ENCODE measurements around the gene DOCK11. TPM values are rescaled to one million over a fixed set of nuclear protein-coding genes. Genes with fewer than 3 reads are reported as not detected.
A peak's percentile ranks its signal among the peaks of the same experiment; 100 is the strongest.

The DOCK11 gene
- total RNA-seq, 1 experiment from 2014 or later, result 3.0 TPM

DNA sequence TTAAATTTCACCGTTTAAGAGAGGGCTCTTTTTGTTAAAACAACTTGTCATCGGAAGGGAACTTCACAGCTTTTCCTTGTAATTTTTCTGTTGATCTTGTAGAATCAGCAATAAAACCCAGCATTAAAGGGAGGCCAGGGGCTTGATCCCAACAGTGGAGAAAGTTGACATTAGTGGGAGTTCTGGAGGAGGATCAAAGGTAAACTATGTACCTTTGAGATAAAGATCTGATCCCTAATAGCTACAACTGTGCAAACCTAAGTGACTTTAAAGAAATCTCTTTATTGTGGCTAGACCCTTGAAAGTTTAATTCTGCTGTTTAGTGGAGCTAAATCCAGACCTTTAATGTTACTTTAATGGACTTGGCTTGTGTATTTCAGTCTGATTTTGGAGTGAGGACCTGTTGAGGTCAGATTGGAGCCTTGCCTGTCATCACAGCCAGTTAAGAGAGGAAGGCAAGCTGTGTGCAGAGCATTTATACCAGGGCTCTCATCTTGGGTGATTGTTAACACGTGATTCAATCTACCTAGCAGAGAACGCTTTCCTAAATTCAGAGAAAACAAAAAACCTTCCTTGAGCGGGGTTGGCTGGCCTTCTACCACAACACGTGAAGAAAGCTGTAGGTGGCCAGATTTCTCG, 1.7 kb downstream of the DOCK11 start:
- no peaks in the 10 kb centered on the region for H3K4me1 ChIP-seq (ENCODE audit: insufficient read depth, low read length)
- BruUV-seq (replicated peaks), result TSS peak; percentile 32
- H3K27ac ChIP-seq (ENCODE audit: low read length), result no peak overlapping the region
- no peak overlapping the region for H3K9ac ChIP-seq (ENCODE audit: low read length)
- peak overlapping the region; percentile 98 for H3K4me2 ChIP-seq (ENCODE audit: low read length)
- no peaks in the 10 kb centered on the region for H3K9me3 ChIP-seq (ENCODE audit: low read length)
- no peaks in the 10 kb centered on the region for H3K36me3 ChIP-seq (ENCODE audit: low read depth, low read length)
- no peaks in the 10 kb centered on the region for H3K9me2 ChIP-seq (replicated peaks; ENCODE audit: low read length)
- ChIA-PET POLR2A (ENCODE audit: unreplicated experiment) (interaction anchor here (0.6 kb wide), 1 partner anchor 169 kb away, joined by 4 read pairs; no protein-coding TSS in a partner anchor), CTCF (no interaction called here)
- no peaks in the 10 kb centered on the region for H3K27me3 ChIP-seq (ENCODE audit: low read length)
- H2AFZ ChIP-seq (ENCODE audit: low read length), result peak overlapping the region; percentile 99
- intact Hi-C loops (cut with micrococcal nuclease), result no loop called here
- DNase-seq (no peak), ATAC-seq (no peak)
- no peak for TF ChIP-seq CTCF (conservative IDR thresholded peaks at IDR 0.05; ENCODE audit: low read depth, low read length)
- TF ChIP-seq EZH2 (IDR thresholded peaks at IDR 0.05; ENCODE audit: low read length, unreplicated experiment), result no peak
- TF ChIP-seq EZH2phosphoT487 (IDR thresholded peaks at IDR 0.05; ENCODE audit: borderline replicate concordance, low read length), result no peak
- no peaks in the 10 kb centered on the region for H3K79me2 ChIP-seq (ENCODE audit: low read length)
- peak overlapping the region; percentile 81; the same call in 1 of the 2 replicates for H3K4me3 ChIP-seq (ENCODE audit: low read length)
- no peaks in the 10 kb centered on the region for H3F3A ChIP-seq (ENCODE audit: low read length, unreplicated experiment)
- no peaks in the 10 kb centered on the region for H4K20me1 ChIP-seq (ENCODE audit: low read length)

DNA sequence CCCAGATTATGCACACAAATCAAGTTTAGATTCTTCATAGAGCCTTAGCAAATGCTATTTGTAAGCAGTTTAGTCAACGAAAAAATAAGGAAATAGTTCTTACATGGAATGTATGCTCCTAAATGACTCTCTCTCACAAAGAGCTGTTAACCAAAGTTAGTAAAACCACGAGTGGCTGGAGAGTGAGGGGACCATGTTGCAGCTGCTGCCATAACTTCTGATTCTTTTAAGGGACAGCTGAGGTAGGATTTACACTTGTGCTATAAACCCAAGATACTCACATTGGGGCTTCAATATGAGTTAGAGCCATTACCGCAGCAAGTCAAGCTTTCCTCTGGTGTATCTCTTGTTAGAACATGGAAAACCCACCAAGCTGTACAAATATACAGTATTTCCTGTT, 2.7 kb downstream of the DOCK11 start:
- H4K20me1 ChIP-seq (ENCODE audit: low read length), result no peaks in the 10 kb centered on the region
- intact Hi-C loops (cut with micrococcal nuclease), result no loop called here

More for the DNA sequence above, 2.7 kb downstream of the DOCK11 start:
- no peaks in the 10 kb centered on the region for H3K4me1 ChIP-seq (ENCODE audit: insufficient read depth, low read length)
- H3K79me2 ChIP-seq (ENCODE audit: low read length), result no peaks in the 10 kb centered on the region
- H3K36me3 ChIP-seq (ENCODE audit: low read depth, low read length), result no peaks in the 10 kb centered on the region
- ATAC-seq, result no peak
- H3K9me3 ChIP-seq (ENCODE audit: low read length), result no peaks in the 10 kb centered on the region
- H3K27me3 ChIP-seq (ENCODE audit: low read length), result no peaks in the 10 kb centered on the region
- no peak overlapping the region for H3K4me3 ChIP-seq (ENCODE audit: low read length)
- ChIA-PET CTCF (no interaction called here), POLR2A (ENCODE audit: unreplicated experiment) (no interaction called here)
- no peak overlapping the region for H2AFZ ChIP-seq (ENCODE audit: low read length)
- H3F3A ChIP-seq (ENCODE audit: low read length, unreplicated experiment), result no peaks in the 10 kb centered on the region
- H3K9ac ChIP-seq (ENCODE audit: low read length), result no peak overlapping the region
- no peak overlapping the region for H3K4me2 ChIP-seq (ENCODE audit: low read length)
- BruUV-seq (replicated peaks), result no TSS peak
- H3K9me2 ChIP-seq (replicated peaks; ENCODE audit: low read length), result no peaks in the 10 kb centered on the region
- no peak overlapping the region for H3K27ac ChIP-seq (ENCODE audit: low read length)
- no peak for DNase-seq
- TF ChIP-seq CTCF (conservative IDR thresholded peaks at IDR 0.05; ENCODE audit: low read depth, low read length), result no peak
- no peak for TF ChIP-seq EZH2phosphoT487 (IDR thresholded peaks at IDR 0.05; ENCODE audit: borderline replicate concordance, low read length)
- no peak for TF ChIP-seq EZH2 (IDR thresholded peaks at IDR 0.05; ENCODE audit: low read length, unreplicated experiment)
